Activated B cell treated with CpG ODN at 0.5 μM for 24 hours (primary cell): Measurements from ENCODE around the gene CAVIN1. TPM values are rescaled to one million over a fixed set of nuclear protein-coding genes. Genes with fewer than 3 reads are reported as not detected.
"Not testable (repeated sequence)": the region's sequence is repeated elsewhere in the genome, so short reads cannot be mapped to it uniquely, and the experiment has no call there.

ENCODE experiments used
- ATAC-seq: fragments of 200-7000 bp; cut with Tn5 transposase; one replicate; pipeline ENCODE4 v1.10.0; 2021; ENCODE audit warnings: low read depth, mild to moderate bottlenecking, moderate library complexity
- CTCF ChIA-PET: fragments of 350-600 bp; sonication (Branson Sonifier 250); formaldehyde crosslinking; loops from one replicate; lab custom pipeline; 2021; ENCODE audit warnings: antibody characterized with exemption; lab: Charles Lee
- POLR2A ChIA-PET: fragments of 350-600 bp; sonication (Branson Sonifier 250); formaldehyde crosslinking; loops from one replicate; lab custom pipeline; 2021; ENCODE audit warnings: antibody characterized with exemption; lab: Charles Lee
- DNase-seq: peaks from one replicate; pipeline ENCODE4 v3.0.0; 2022
- H3K27ac Mint-ChIP-seq: one replicate; pipeline ENCODE4 v1.8.0; 2020; ENCODE audit warnings: mixed read lengths
- H3K27me3 Mint-ChIP-seq: one replicate; pipeline ENCODE4 v1.8.0; 2021; ENCODE audit warnings: mixed read lengths
- H3K36me3 Mint-ChIP-seq: one replicate; pipeline ENCODE4 v1.8.0; 2021; ENCODE audit warnings: low read depth, mixed read lengths
- H3K4me1 Mint-ChIP-seq: one replicate; pipeline ENCODE4 v1.8.0; 2021; ENCODE audit warnings: mixed read lengths
- H3K4me3 Mint-ChIP-seq: one replicate; pipeline ENCODE4 v1.8.0; 2020; ENCODE audit warnings: mild to moderate bottlenecking, mixed read lengths
- H3K9me3 Mint-ChIP-seq: one replicate; pipeline ENCODE4 v1.8.0; 2020; ENCODE audit warnings: mixed read lengths
- CTCF ChIP-seq: fragments of 200-600 bp; IDR thresholded peaks from one replicate; pipeline ENCODE4 v1.8.0; 2022; ENCODE audit warnings: antibody characterized with exemption, mild to moderate bottlenecking
- intact Hi-C: fragments of 100-400 bp; cut with micrococcal nuclease; formaldehyde crosslinking; loops from one replicate; pipeline ENCODE4 v1.15.1; 2024
- total RNA-seq: library from RNA; stranded (reverse); gene quantifications from 2 replicates; pipeline ENCODE4 v1.2.3, GENCODE V29; 2022

CAVIN1 gene
- total RNA-seq, 1 donor from 2014 or later = 0.20 TPM

- intact Hi-C loops = loop anchor here (5.0 kb wide), 1 partner anchor 38 kb away; no protein-coding TSS in a partner anchor
- DNase-seq (no peak), ATAC-seq (no peak)
- Mint-ChIP-seq H3K9me3 (no peaks in the 10 kb centered on the region), H3K4me1 (no peaks in the 10 kb centered on the region), H3K27me3 (peaks cover 3% of the 10 kb centered on the region), H3K36me3 (no peaks in the 10 kb centered on the region), H3K27ac (no peak overlapping the region), H3K4me3 (no peak overlapping the region)
- no peak for TF ChIP-seq CTCF
- CTCF ChIA-PET = interaction anchor here (11.8 kb wide), 1 partner anchor 78 kb away, joined by 202 read pairs; no protein-coding TSS in a partner anchor
- POLR2A ChIA-PET = interaction anchor here (1.3 kb wide), 1 partner anchor 11 kb away, joined by 6 read pairs; the partner anchor contains the start of gene STAT3
Measured at GRCh38 chr17:42399948-42400843, 22.9 kb downstream of the CAVIN1 start.

GRCh38 chr17:42399121-42399520, 23.9 kb downstream of the CAVIN1 start:
- no peak for TF ChIP-seq CTCF
- Mint-ChIP-seq H3K27ac (no peak overlapping the region), H3K36me3 (no peaks in the 10 kb centered on the region), H3K9me3 (no peaks in the 10 kb centered on the region), H3K4me3 (no peak overlapping the region), H3K27me3 (peaks cover 3% of the 10 kb centered on the region), H3K4me1 (no peaks in the 10 kb centered on the region)
- ATAC-seq = no peak
- no peak for DNase-seq
- POLR2A ChIA-PET = no interaction called here
- intact Hi-C loops = no loop called here
- CTCF ChIA-PET = interaction anchor here (11.8 kb wide), 1 partner anchor 77 kb away, joined by 202 read pairs; no protein-coding TSS in a partner anchor

DNA sequence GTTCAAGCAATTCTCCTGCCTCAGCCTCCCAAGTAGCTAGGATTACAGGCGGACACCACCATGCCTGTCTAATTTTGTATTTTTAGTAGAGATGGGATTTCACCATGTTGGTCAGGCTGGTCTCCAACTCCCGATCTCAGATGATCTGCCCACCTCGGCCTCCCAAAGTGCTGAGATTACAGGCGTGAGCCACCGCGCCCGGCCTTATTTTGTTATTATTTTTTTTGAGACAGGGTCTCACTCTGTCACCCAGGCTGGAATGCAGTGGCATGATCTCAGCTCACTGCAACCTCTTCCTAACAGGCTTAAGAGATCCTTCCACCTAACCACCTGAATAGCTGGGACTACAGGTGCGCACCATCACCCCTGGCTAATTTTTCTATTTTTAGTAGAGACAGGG, 27.5 kb downstream of the CAVIN1 start:
- CTCF ChIA-PET, DNase-seq, H3K4me3 Mint-ChIP-seq, intact Hi-C loops, H3K27ac Mint-ChIP-seq, H3K36me3 Mint-ChIP-seq, ATAC-seq, H3K9me3 Mint-ChIP-seq, H3K27me3 Mint-ChIP-seq: not testable (repeated sequence)
- POLR2A ChIA-PET = interaction anchor here (0.6 kb wide), 1 partner anchor 32 kb away, joined by 7 read pairs; no protein-coding TSS in a partner anchor
- peaks cover 16% of the 10 kb centered on the region for H3K4me1 Mint-ChIP-seq

DNA sequence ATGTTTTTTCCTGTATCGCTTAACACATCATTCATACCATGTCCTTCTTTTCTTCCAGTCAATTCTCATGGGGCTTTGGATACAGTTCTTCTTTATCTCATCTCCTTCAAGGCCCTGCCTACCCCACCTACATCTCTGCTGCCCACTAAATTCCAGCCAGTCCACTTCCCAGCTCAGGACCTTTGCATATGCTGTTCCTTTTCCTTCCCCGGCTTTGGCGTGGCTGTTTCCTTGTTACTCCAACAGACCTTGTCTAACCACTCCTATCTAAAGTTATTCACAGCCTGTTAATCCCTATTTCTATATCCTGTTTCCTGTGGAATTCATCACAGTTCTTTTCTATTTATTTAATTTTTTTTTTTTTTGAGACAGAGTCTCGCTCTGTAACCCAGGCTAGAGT, 28.2 kb downstream of the CAVIN1 start:
- no peak for TF ChIP-seq CTCF
- Mint-ChIP-seq H3K4me3 (no peak overlapping the region), H3K9me3 (no peaks in the 10 kb centered on the region), H3K36me3 (no peaks in the 10 kb centered on the region), H3K27ac (no peak overlapping the region), H3K4me1 (peaks cover 22% of the 10 kb centered on the region), H3K27me3 (no peaks in the 10 kb centered on the region)
- ChIA-PET POLR2A (interaction anchor here (0.6 kb wide), 1 partner anchor 31 kb away, joined by 7 read pairs; no protein-coding TSS in a partner anchor), CTCF (no interaction called here)
- DNase-seq (no peak), ATAC-seq (no peak)
- intact Hi-C loops = no loop called here

- ChIA-PET CTCF (interaction anchor here (0.7 to 1.1 kb wide), 3 partner anchors 10 to 332 kb away, joined by 3 read pairs; no protein-coding TSS in a partner anchor), POLR2A (interaction anchor here (0.6 to 3.1 kb wide), 6 partner anchors 11 to 281 kb away, joined by 3 to 13 read pairs (median 6); partner anchors contain the start of gene DHX58)
- Mint-ChIP-seq H3K27me3 (no peaks in the 10 kb centered on the region), H3K27ac (peak overlapping the region; percentile 80), H3K36me3 (peaks cover 9% of the 10 kb centered on the region), H3K4me1 (peaks cover 37% of the 10 kb centered on the region), H3K9me3 (no peaks in the 10 kb centered on the region), H3K4me3 (no peak overlapping the region)
- DNase-seq = no peak
- no peak for TF ChIP-seq CTCF
- intact Hi-C loops = loop anchor here (2.0 kb wide), 1 partner anchor 14 kb away; no protein-coding TSS in a partner anchor
- ATAC-seq = no peak
Measured at GRCh38 chr17:42392692-42393415, 30.2 kb downstream of the CAVIN1 start.

DNA sequence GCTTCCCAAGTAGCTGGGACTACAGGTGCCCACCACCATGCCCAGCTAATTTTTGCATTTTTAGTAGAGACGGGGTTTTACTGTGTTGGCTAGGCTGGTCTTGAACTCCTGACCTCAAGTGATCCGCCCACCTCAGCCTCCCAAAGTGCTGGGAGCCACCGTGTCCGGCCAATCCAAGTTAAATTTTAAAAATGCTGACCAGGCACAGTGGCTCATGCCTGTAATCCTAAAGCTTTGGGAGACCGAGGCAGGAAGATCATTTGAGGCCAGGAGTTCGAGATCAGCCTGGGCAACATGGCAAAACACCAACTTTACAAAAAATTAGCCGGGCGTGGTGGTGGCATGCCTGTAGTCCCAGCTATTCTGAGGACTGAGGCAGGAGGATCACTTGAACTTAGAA, 31.6 kb downstream of the CAVIN1 start:
- intact Hi-C loops, H3K4me3 Mint-ChIP-seq, ATAC-seq, DNase-seq, H3K27ac Mint-ChIP-seq, H3K27me3 Mint-ChIP-seq, H3K9me3 Mint-ChIP-seq: not testable (repeated sequence)
- peaks cover 16% of the 10 kb centered on the region for H3K36me3 Mint-ChIP-seq
- CTCF ChIA-PET = interaction anchor here (0.7 kb wide), 1 partner anchor 23 kb away, joined by 3 read pairs; no protein-coding TSS in a partner anchor
- POLR2A ChIA-PET = interaction anchor here (0.5 to 3.1 kb wide), 3 partner anchors 13 to 279 kb away, joined by 3 to 13 read pairs (median 7); partner anchors contain the start of gene DHX58
- H3K4me1 Mint-ChIP-seq = peaks cover 48% of the 10 kb centered on the region
